A204.1 (cell line): ENCODE measurements around the gene PPP1R9B.

Source experiments
- FAIRE-seq: peaks from 2 replicates; lab custom pipeline; 2012; peaks lifted over from hg19 to GRCh38; lab: Jason Lieb, UNC

Gene PPP1R9B

GRCh38 chr17:50173335-50173941, 23.0 kb upstream of the PPP1R9B start:
- no peak for FAIRE-seq

- no peak for FAIRE-seq
Measured at GRCh38 chr17:50172936-50173334, 22.5 kb upstream of the PPP1R9B start.

- no peak for FAIRE-seq
Measured at GRCh38 chr17:50172130-50172529, 21.7 kb upstream of the PPP1R9B start.

- FAIRE-seq = no peak
Measured at GRCh38 chr17:50171371-50172071, 21.0 kb upstream of the PPP1R9B start.

- FAIRE-seq = no peak
Measured at GRCh38 chr17:50170662-50171370, 20.3 kb upstream of the PPP1R9B start.

GRCh38 chr17:50169881-50170459, 19.5 kb upstream of the PPP1R9B start:
- FAIRE-seq = no peak

GRCh38 chr17:50169121-50169764, 18.8 kb upstream of the PPP1R9B start:
- FAIRE-seq = no peak

GRCh38 chr17:50168319-50168718, 17.8 kb upstream of the PPP1R9B start:
- no peak for FAIRE-seq

GRCh38 chr17:50167371-50167770, 16.9 kb upstream of the PPP1R9B start:
- FAIRE-seq = no peak

- FAIRE-seq = no peak
Measured at GRCh38 chr17:50166518-50167181, 16.2 kb upstream of the PPP1R9B start.

GRCh38 chr17:50165867-50166517, 15.5 kb upstream of the PPP1R9B start, which contains the start of gene SGCA:
SGCA (plus strand) TSS chr17:50166005; CDS start chr17:50166041, 36 bp downstream.
- no peak for FAIRE-seq

GRCh38 chr17:50165466-50165865, 15.0 kb upstream of the PPP1R9B start:
- no peak for FAIRE-seq

- FAIRE-seq = no peak
Measured at GRCh38 chr17:50165066-50165465, 14.6 kb upstream of the PPP1R9B start.

GRCh38 chr17:50164697-50164988, 14.2 kb upstream of the PPP1R9B start:
- no peak for FAIRE-seq

GRCh38 chr17:50163843-50164696, 13.6 kb upstream of the PPP1R9B start:
- no peak for FAIRE-seq

- no peak for FAIRE-seq
Measured at GRCh38 chr17:50162466-50163254, 12.2 kb upstream of the PPP1R9B start.

GRCh38 chr17:50161911-50162288, 11.4 kb upstream of the PPP1R9B start:
- no peak for FAIRE-seq

- FAIRE-seq = no peak
Measured at GRCh38 chr17:50161023-50161910, 10.8 kb upstream of the PPP1R9B start.

GRCh38 chr17:50157891-50158290, 7.4 kb upstream of the PPP1R9B start:
- FAIRE-seq = no peak
